Peyer's patch (tissue), 4 donors: Measurements from ENCODE around the gene C10orf67. TPM values are rescaled to one million over a fixed set of nuclear protein-coding genes. Genes with fewer than 3 reads are reported as not detected.

Experiments
- DNase-seq, 3 donors: peaks; one replicate each; pipeline ENCODE4 v3.0.0-alpha.2; 2017 to 2019
- H3K27ac ChIP-seq, 4 donors: fragments of 200-600 bp; sonication (generic); one replicate each; pipeline ENCODE4 v1.5.1; 2016 to 2019
- H3K27me3 ChIP-seq, 2 donors: fragments of 200-600 bp; sonication (generic); one replicate each; pipeline ENCODE4 v1.5.1; 2019
- H3K36me3 ChIP-seq, 3 donors: fragments of 200-600 bp; sonication (generic); one replicate each; pipeline ENCODE4 v1.5.1; 2016 to 2019
- H3K4me1 ChIP-seq, 4 donors: fragments of 200-600 bp; sonication (generic); one replicate each; pipeline ENCODE4 v1.5.1; 2016 to 2019
- H3K4me3 ChIP-seq, 4 donors: fragments of 200-600 bp; sonication (generic); 1 replicate in 3 of 4; 2 replicates in 1 of 4; pipeline ENCODE4 v1.5.1; 2016 to 2019; ENCODE audit warnings: mild to moderate bottlenecking in 1 of 4
- H3K9me3 ChIP-seq, 4 donors: fragments of 200-600 bp; sonication (generic); one replicate each; pipeline ENCODE4 v1.5.1; 2016 to 2019; ENCODE audit warnings: mild to moderate bottlenecking in 1 of 4
- CTCF ChIP-seq, 6 experiments: fragments of 450-650 bp in 4 of 6; fragments of 200-600 bp in 2 of 6; sonication (generic) in 1 of 6; IDR thresholded peaks; one replicate each; pipeline ENCODE4 v1.5.1; 2017 to 2019; ENCODE audit warnings: antibody characterized with exemption in 6 of 6, mild to moderate bottlenecking in 3 of 6, moderate library complexity in 1 of 6
- POLR2A ChIP-seq, 2 donors: fragments of 450-650 bp; IDR thresholded peaks; one replicate each; pipeline ENCODE4 v1.5.1; 2017; ENCODE audit warnings: antibody characterized with exemption in 2 of 2, mild to moderate bottlenecking in 2 of 2, moderate library complexity in 2 of 2
- total RNA-seq, 4 donors: library from RNA; depleted of rRNA; stranded (reverse); fragments of >200 nt; gene quantifications; one replicate each; pipeline ENCODE4 v1.1.0, GENCODE V29; 2016

C10orf67 gene
- total RNA-seq, 4 donors from 2014 or later, result 1.2 TPM; not detected in 3

- Histone ChIP-seq H3K27ac (no peak overlapping the region), H3K36me3 (no peaks in the 10 kb centered on the region), H3K9me3 (no peaks in the 10 kb centered on the region), H3K4me3 (no peak overlapping the region), H3K4me1 (peaks cover 0 to 7% (median 0%) of the 10 kb centered on the region in 4 donors), H3K27me3 (peaks cover 4 to 32% of the 10 kb centered on the region in 2 donors)
- TF ChIP-seq CTCF (IDR thresholded peaks at IDR 0.05) (no peak), POLR2A (IDR thresholded peaks at IDR 0.05) (no peak)
- DNase-seq, result no peak
These were observed 147.7 kb downstream of the C10orf67 start for GRCh38 chr10:23196915-23197314.

GRCh38 chr10:23195846-23196600 is 148.6 kb downstream of the C10orf67 start:
- Histone ChIP-seq H3K27ac (no peak overlapping the region), H3K4me3 (no peak overlapping the region), H3K9me3 (no peaks in the 10 kb centered on the region), H3K27me3 (peaks cover 4 to 38% of the 10 kb centered on the region in 2 donors), H3K4me1 (peaks cover 0 to 8% (median 0%) of the 10 kb centered on the region in 4 donors), H3K36me3 (no peaks in the 10 kb centered on the region)
- no peak for DNase-seq
- no peak for TF ChIP-seq POLR2A (IDR thresholded peaks at IDR 0.05)
- no peak for TF ChIP-seq CTCF (IDR thresholded peaks at IDR 0.05)

- Histone ChIP-seq H3K36me3 (no peaks in the 10 kb centered on the region), H3K4me1 (peaks cover 0 to 8% (median 0%) of the 10 kb centered on the region in 4 donors), H3K9me3 (no peaks in the 10 kb centered on the region), H3K4me3 (no peak overlapping the region), H3K27me3 (peaks cover 4 to 38% of the 10 kb centered on the region in 2 donors), H3K27ac (no peak overlapping the region)
- DNase-seq, result no peak
- TF ChIP-seq POLR2A (IDR thresholded peaks at IDR 0.05), result no peak
- TF ChIP-seq CTCF (IDR thresholded peaks at IDR 0.05), result no peak
These were observed 149.4 kb downstream of the C10orf67 start for GRCh38 chr10:23194966-23195845.

- H3K9me3 ChIP-seq, result no peaks in the 10 kb centered on the region
- H3K27ac ChIP-seq, result no peak overlapping the region
- H3K4me3 ChIP-seq, result no peak overlapping the region
- H3K4me1 ChIP-seq, result peaks cover 0 to 8% (median 0%) of the 10 kb centered on the region in 4 donors
- H3K36me3 ChIP-seq, result no peaks in the 10 kb centered on the region
- TF ChIP-seq POLR2A (IDR thresholded peaks at IDR 0.05) (no peak), CTCF (IDR thresholded peaks at IDR 0.05) (no peak)
- DNase-seq, result no peak
- H3K27me3 ChIP-seq, result peaks cover 4 to 38% of the 10 kb centered on the region in 2 donors
These were observed 150.1 kb downstream of the C10orf67 start for GRCh38 chr10:23194471-23194965.

GRCh38 chr10:23193435-23194074 is 151.0 kb downstream of the C10orf67 start:
- Histone ChIP-seq H3K4me3 (no peak overlapping the region), H3K27ac (no peak overlapping the region), H3K9me3 (no peaks in the 10 kb centered on the region), H3K4me1 (peaks cover 0 to 8% (median 0%) of the 10 kb centered on the region in 4 donors), H3K36me3 (no peaks in the 10 kb centered on the region), H3K27me3 (peaks cover 4 to 34% of the 10 kb centered on the region in 2 donors)
- TF ChIP-seq CTCF (IDR thresholded peaks at IDR 0.05) (no peak), POLR2A (IDR thresholded peaks at IDR 0.05) (no peak)
- no peak for DNase-seq
